Caco-2 (cell line): ENCODE data around the gene SBF2. TPM values are rescaled to one million over a fixed set of nuclear protein-coding genes. Genes with fewer than 3 reads are reported as not detected.

Experiments used
- BruUV-seq: library from RNA; stranded (reverse); fragments of 400-500 nt; replicated peaks from 2 replicates; lab custom pipeline; 2021; lab: Mats Ljungman, UMichigan
- CTCF ChIA-PET: fragments of 300-600 bp; sonication (Branson Sonifier 250); formaldehyde crosslinking; loops from one replicate; lab custom pipeline; 2022; ENCODE audit warnings: antibody characterized with exemption; lab: Charles Lee
- POLR2A ChIA-PET: fragments of 300-600 bp; sonication (Branson Sonifier 250); formaldehyde crosslinking; loops from one replicate; lab custom pipeline; 2022; ENCODE audit warnings: antibody characterized with exemption; lab: Charles Lee
- DNase-seq, 2 experiments: peaks; one replicate each; pipeline versions ENCODE4 v3.0.0 to v3.0.0-alpha.2; 2020 to 2022
- H3K27me3 ChIP-seq: replicated peaks from 2 replicates; pipeline ENCODE4 v1.6.0; 2011; ENCODE audit warnings: low read length; ENCODE audit not compliant: control insufficient read depth, insufficient read depth
- H3K36me3 ChIP-seq: 2 replicates; pipeline ENCODE4 v1.5.1; 2011; ENCODE audit warnings: low read length; ENCODE audit not compliant: control insufficient read depth, insufficient read depth
- H3K4me1 ChIP-seq: fragments of 250-450 bp; sonication (Bioruptor Pico); 2 replicates; pipeline ENCODE4 v1.5.1; 2020; ENCODE audit warnings: mild to moderate bottlenecking
- H3K4me3 ChIP-seq: 2 replicates; pipeline ENCODE4 v1.5.1; 2011; ENCODE audit warnings: low read depth, mild to moderate bottlenecking, control low read depth, low read length
- H3K9me3 ChIP-seq: fragments of 250-450 bp; sonication (Bioruptor Pico); 2 replicates; pipeline ENCODE4 v1.5.1; 2020; ENCODE audit warnings: mild to moderate bottlenecking, moderate library complexity
- H3K27ac Mint-ChIP-seq: one replicate; pipeline ENCODE4 v1.8.0; 2022; ENCODE audit warnings: mixed read lengths; ENCODE audit not compliant: unreplicated experiment
- H3K27me3 Mint-ChIP-seq: one replicate; pipeline ENCODE4 v1.8.0; 2022; ENCODE audit warnings: mixed read lengths; ENCODE audit not compliant: insufficient read depth, unreplicated experiment
- H3K36me3 Mint-ChIP-seq: one replicate; pipeline ENCODE4 v1.8.0; 2022; ENCODE audit warnings: mild to moderate bottlenecking, mixed read lengths; ENCODE audit not compliant: insufficient read depth, unreplicated experiment
- H3K4me1 Mint-ChIP-seq: one replicate; pipeline ENCODE4 v1.8.0; 2022; ENCODE audit warnings: low read depth, mixed read lengths; ENCODE audit not compliant: unreplicated experiment
- H3K4me3 Mint-ChIP-seq: one replicate; pipeline ENCODE4 v1.8.0; 2022; ENCODE audit warnings: mild to moderate bottlenecking, moderate library complexity, mixed read lengths; ENCODE audit not compliant: unreplicated experiment
- H3K9me3 Mint-ChIP-seq: one replicate; pipeline ENCODE4 v1.8.0; 2022; ENCODE audit warnings: mixed read lengths; ENCODE audit not compliant: unreplicated experiment
- CTCF ChIP-seq, 2 experiments: fragments of 200-600 bp in 1 of 2; IDR thresholded peaks; 1 replicate in 1 of 2; 2 replicates in 1 of 2; pipeline versions ENCODE4 v1.5.1 to v1.8.0; 2011 to 2022; ENCODE audit warnings: antibody characterized with exemption in 1 of 2, control low read depth in 1 of 2, inconsistent platforms in 1 of 2, low read depth in 1 of 2, low read length in 1 of 2, mild to moderate bottlenecking in 1 of 2, moderate library complexity in 1 of 2; ENCODE audit not compliant: insufficient read depth in 1 of 2, severe bottlenecking in 1 of 2, unreplicated experiment in 1 of 2
- intact Hi-C: fragments of 100-400 bp; cut with micrococcal nuclease; formaldehyde crosslinking; loops from one replicate; pipeline ENCODE4 v1.10.0; 2022; ENCODE audit not compliant: unreplicated experiment
- total RNA-seq: library from RNA; stranded (reverse); gene quantifications from 2 replicates; pipeline ENCODE4 v1.2.3, GENCODE V29; 2022

Gene SBF2
- total RNA-seq, 1 experiment from 2014 or later: 72.2 TPM

- TF ChIP-seq CTCF (IDR thresholded peaks at IDR 0.05; ENCODE audit: insufficient read depth in 1 of 2, low read depth in 1 of 2, low read length in 1 of 2, severe bottlenecking in 1 of 2, unreplicated experiment in 1 of 2): no peak
- CTCF ChIA-PET: no interaction called here
- H3K4me3 ChIP-seq: no peak overlapping the region
- no peaks in the 10 kb centered on the region for H3K9me3 ChIP-seq
- Mint-ChIP-seq H3K4me1 (no peaks in the 10 kb centered on the region), H3K9me3 (no peaks in the 10 kb centered on the region), H3K4me3 (no peak overlapping the region), H3K27me3 (no peaks in the 10 kb centered on the region), H3K36me3 (peaks cover 12% of the 10 kb centered on the region), H3K27ac (no peak overlapping the region)
- no peaks in the 10 kb centered on the region for H3K4me1 ChIP-seq
- no TSS peak for BruUV-seq
- POLR2A ChIA-PET: no interaction called here
- no peaks in the 10 kb centered on the region for H3K36me3 ChIP-seq
- DNase-seq: no peak
- H3K27me3 ChIP-seq: no peaks in the 10 kb centered on the region
- intact Hi-C loops: no loop called here
Observed at GRCh38 chr11:9962722-9963121, 331.3 kb downstream of the SBF2 start.

- Mint-ChIP-seq H3K4me3 (no peak overlapping the region), H3K27ac (no peak overlapping the region), H3K36me3 (peaks cover 12% of the 10 kb centered on the region), H3K9me3 (no peaks in the 10 kb centered on the region), H3K27me3 (no peaks in the 10 kb centered on the region), H3K4me1 (peaks cover 7% of the 10 kb centered on the region)
- no TSS peak for BruUV-seq
- ChIA-PET POLR2A (no interaction called here), CTCF (no interaction called here)
- DNase-seq: no peak
- no peak overlapping the region for H3K4me3 ChIP-seq
- intact Hi-C loops: no loop called here
- peaks cover 6% of the 10 kb centered on the region; the same call in 1 of the 2 replicates for H3K9me3 ChIP-seq
- no peaks in the 10 kb centered on the region for H3K27me3 ChIP-seq
- no peaks in the 10 kb centered on the region for H3K4me1 ChIP-seq
- no peaks in the 10 kb centered on the region for H3K36me3 ChIP-seq
- TF ChIP-seq CTCF (IDR thresholded peaks at IDR 0.05; ENCODE audit: insufficient read depth in 1 of 2, low read depth in 1 of 2, low read length in 1 of 2, severe bottlenecking in 1 of 2, unreplicated experiment in 1 of 2): no peak
Observed at GRCh38 chr11:9957072-9957471, 336.9 kb downstream of the SBF2 start.

GRCh38 chr11:9956483-9956882 lies 337.5 kb downstream of the SBF2 start:
- DNase-seq: no peak
- no TSS peak for BruUV-seq
- ChIA-PET CTCF (no interaction called here), POLR2A (no interaction called here)
- no peak overlapping the region for H3K27ac Mint-ChIP-seq
- Histone ChIP-seq H3K36me3 (no peaks in the 10 kb centered on the region), H3K9me3 (peaks cover 6% of the 10 kb centered on the region; the same call in 1 of the 2 replicates), H3K27me3 (no peaks in the 10 kb centered on the region), H3K4me1 (peaks cover 3% of the 10 kb centered on the region), H3K4me3 (no peak overlapping the region)
- no peaks in the 10 kb centered on the region for H3K9me3 Mint-ChIP-seq
- H3K4me3 Mint-ChIP-seq: no peak overlapping the region
- no peaks in the 10 kb centered on the region for H3K27me3 Mint-ChIP-seq
- peaks cover 12% of the 10 kb centered on the region for H3K36me3 Mint-ChIP-seq
- intact Hi-C loops: no loop called here
- peaks cover 11% of the 10 kb centered on the region for H3K4me1 Mint-ChIP-seq
- TF ChIP-seq CTCF (IDR thresholded peaks at IDR 0.05; ENCODE audit: insufficient read depth in 1 of 2, low read depth in 1 of 2, low read length in 1 of 2, severe bottlenecking in 1 of 2, unreplicated experiment in 1 of 2): no peak
